ENCODE measurements around the gene MBNL1.

MBNL1 gene

DNA sequence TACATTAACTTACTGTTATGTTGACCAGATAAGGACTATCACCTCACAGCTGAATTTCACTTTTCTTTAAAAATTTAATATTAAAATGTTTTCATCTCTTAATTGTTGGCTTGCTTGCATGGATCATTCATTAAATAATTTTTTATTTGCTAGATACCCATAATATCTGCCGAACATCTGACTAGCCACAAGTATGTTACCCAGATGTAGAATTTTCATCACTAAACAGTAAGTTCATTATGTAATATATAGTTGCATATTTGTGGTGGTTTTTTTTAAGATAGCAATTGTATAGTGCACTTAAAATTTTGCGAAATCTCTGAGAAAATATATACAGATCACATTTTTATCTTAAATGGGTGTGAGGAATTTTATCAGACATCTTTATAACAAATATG is 190.4 kb downstream of the MBNL1 start:
- peaks cover 66% of the 10 kb centered on the region for H3K36me3 ChIP-seq (ENCODE audit: control insufficient read depth, insufficient read depth, low read length, severe bottlenecking)

DNA sequence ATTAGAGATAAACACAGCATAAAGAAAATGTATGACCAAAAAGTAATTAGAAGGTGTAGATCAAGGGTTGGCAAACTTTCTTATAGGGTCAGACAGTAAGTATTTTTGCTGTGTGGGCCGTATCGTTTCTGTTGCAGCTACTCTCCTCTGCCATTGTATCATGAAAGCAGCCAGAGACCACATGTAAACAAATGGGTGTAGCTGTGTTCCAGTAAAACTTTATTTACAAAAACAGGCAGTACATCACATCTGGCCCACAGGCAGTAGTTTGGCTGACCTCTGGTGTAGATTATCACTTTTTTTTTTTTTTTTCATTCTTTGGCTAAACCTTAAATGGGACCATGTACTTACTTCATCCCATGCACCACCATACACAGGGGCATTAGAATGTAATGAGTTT is 190.8 kb downstream of the MBNL1 start:
- DNase-seq (ENCODE audit: low read depth), result no peak
- Histone ChIP-seq H3K27me3 (replicated peaks; ENCODE audit: control insufficient read depth, insufficient read depth, low read length) (no peaks in the 10 kb centered on the region), H3K36me3 (ENCODE audit: control insufficient read depth, insufficient read depth, low read length, severe bottlenecking) (peaks cover 68% of the 10 kb centered on the region), H3K9ac (ENCODE audit: low read length) (no peak overlapping the region), H3K4me3 (ENCODE audit: low read length) (no peak overlapping the region), H3K9me3 (ENCODE audit: control insufficient read depth, low read length) (no peaks in the 10 kb centered on the region), H3K4me1 (ENCODE audit: control insufficient read depth, insufficient read depth, low read length) (peaks cover 33% of the 10 kb centered on the region)

More for the DNA sequence above, 190.4 kb downstream of the MBNL1 start:
- no peak for DNase-seq (ENCODE audit: low read depth)
- Histone ChIP-seq H3K9ac (ENCODE audit: low read length) (no peak overlapping the region), H3K27me3 (replicated peaks; ENCODE audit: control insufficient read depth, insufficient read depth, low read length) (no peaks in the 10 kb centered on the region), H3K4me1 (ENCODE audit: control insufficient read depth, insufficient read depth, low read length) (peaks cover 29% of the 10 kb centered on the region), H3K4me3 (ENCODE audit: low read length) (no peak overlapping the region), H3K9me3 (ENCODE audit: control insufficient read depth, low read length) (no peaks in the 10 kb centered on the region)

GRCh38 chr3:152460936-152461335 is 192.2 kb downstream of the MBNL1 start:
- peak overlapping the region; percentile 16 for H3K9ac ChIP-seq (ENCODE audit: low read length)
- H3K27me3 ChIP-seq (replicated peaks; ENCODE audit: control insufficient read depth, insufficient read depth, low read length), result no peaks in the 10 kb centered on the region
- H3K9me3 ChIP-seq (ENCODE audit: control insufficient read depth, low read length), result no peaks in the 10 kb centered on the region
- no peak for DNase-seq (ENCODE audit: low read depth)
- H3K4me3 ChIP-seq (ENCODE audit: low read length), result no peak overlapping the region
- peaks cover 73% of the 10 kb centered on the region for H3K36me3 ChIP-seq (ENCODE audit: control insufficient read depth, insufficient read depth, low read length, severe bottlenecking)
- H3K4me1 ChIP-seq (ENCODE audit: control insufficient read depth, insufficient read depth, low read length), result peaks cover 47% of the 10 kb centered on the region

DNA sequence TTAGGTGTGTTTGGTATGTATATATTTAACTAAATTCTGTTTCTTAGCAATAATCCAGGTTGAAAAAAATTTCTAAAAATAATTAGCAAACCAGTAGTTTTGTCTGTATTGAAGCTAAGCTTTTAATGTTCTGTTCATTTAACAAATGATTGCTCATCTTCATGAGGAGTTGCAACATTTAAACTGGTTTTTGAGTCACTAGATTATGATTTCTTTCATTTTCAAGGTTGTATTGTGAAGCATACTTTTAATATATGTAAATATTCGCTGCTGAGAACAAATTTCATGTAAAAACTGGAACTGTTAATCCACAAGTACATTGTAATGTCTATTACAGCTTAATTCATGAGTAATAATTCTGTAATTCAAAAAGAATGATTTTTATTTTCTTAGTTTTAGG is 192.7 kb downstream of the MBNL1 start:
- Histone ChIP-seq H3K36me3 (ENCODE audit: control insufficient read depth, insufficient read depth, low read length, severe bottlenecking) (peaks cover 73% of the 10 kb centered on the region), H3K9me3 (ENCODE audit: control insufficient read depth, low read length) (no peaks in the 10 kb centered on the region), H3K27me3 (replicated peaks; ENCODE audit: control insufficient read depth, insufficient read depth, low read length) (no peaks in the 10 kb centered on the region), H3K4me1 (ENCODE audit: control insufficient read depth, insufficient read depth, low read length) (peaks cover 52% of the 10 kb centered on the region), H3K9ac (ENCODE audit: low read length) (peak overlapping the region; percentile 16), H3K4me3 (ENCODE audit: low read length) (no peak overlapping the region)
- peak; percentile 36 for DNase-seq (ENCODE audit: low read depth)

DNA sequence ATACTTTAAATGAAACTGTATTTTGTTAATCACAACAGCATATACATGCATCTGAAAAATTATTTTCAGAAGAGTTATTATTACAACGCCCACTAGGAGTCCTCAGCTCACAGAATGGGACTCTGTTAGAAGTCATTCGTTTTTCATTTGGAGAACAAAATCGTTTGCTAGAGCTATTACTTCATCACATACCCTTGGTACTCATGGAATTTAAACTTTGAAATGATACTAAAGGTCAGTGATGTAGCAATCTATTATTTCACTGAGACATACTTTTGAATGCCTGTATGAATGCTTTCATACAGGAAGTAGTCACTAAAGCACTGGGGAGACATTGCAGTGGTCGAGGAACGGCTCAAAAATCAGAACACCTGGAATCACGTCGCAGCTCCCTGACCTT is 198.1 kb downstream of the MBNL1 start:
- Histone ChIP-seq H3K27me3 (replicated peaks; ENCODE audit: control insufficient read depth, insufficient read depth, low read length) (no peaks in the 10 kb centered on the region), H3K9ac (ENCODE audit: low read length) (no peak overlapping the region), H3K4me3 (ENCODE audit: low read length) (no peak overlapping the region), H3K4me1 (ENCODE audit: control insufficient read depth, insufficient read depth, low read length) (peaks cover 45% of the 10 kb centered on the region), H3K36me3 (ENCODE audit: control insufficient read depth, insufficient read depth, low read length, severe bottlenecking) (peaks cover 38% of the 10 kb centered on the region), H3K9me3 (ENCODE audit: control insufficient read depth, low read length) (no peaks in the 10 kb centered on the region)
- peak; percentile 88 for DNase-seq (ENCODE audit: low read depth)

DNA sequence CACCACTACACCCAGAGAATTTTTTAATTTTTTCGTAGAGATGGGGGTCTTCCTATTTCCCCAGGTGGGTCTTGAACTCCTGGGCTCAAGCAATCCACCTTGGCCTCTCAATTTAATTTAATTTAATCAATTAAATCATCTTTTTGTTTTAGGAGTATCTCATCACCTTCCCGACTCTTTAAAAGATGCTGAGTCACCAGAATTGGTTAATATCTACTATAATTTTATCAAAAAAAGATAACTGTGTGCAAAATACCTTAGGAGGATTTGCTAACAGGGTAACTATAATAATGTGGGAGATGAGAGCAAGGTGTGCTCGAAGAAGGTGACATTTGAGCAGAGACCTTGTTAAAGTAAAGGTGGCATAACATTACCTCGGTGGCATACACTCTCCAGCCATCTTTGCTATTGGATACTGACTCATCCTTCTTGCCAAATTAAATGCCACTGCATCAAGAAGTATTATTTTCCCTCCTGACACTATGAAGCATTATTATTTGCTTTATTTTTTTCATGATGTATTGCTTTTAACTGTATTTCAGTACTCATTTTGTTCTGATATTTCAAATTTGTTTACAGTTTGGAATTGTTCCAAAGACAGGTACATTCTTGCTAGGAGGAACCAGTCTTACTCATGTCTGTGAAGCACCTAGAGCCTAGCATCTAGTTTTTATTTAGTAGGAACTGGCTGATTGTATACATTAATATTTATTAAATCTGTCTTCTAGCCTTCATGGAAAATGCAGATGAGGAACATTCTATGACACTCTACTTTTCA is 200.7 kb downstream of the MBNL1 start:
- no peak overlapping the region for H3K4me3 ChIP-seq (ENCODE audit: low read length)
- peaks cover 19% of the 10 kb centered on the region for H3K36me3 ChIP-seq (ENCODE audit: control insufficient read depth, insufficient read depth, low read length, severe bottlenecking)
- no peaks in the 10 kb centered on the region for H3K9me3 ChIP-seq (ENCODE audit: control insufficient read depth, low read length)
- no peak overlapping the region for H3K9ac ChIP-seq (ENCODE audit: low read length)
- H3K27me3 ChIP-seq (replicated peaks; ENCODE audit: control insufficient read depth, insufficient read depth, low read length), result no peaks in the 10 kb centered on the region
- no peak for DNase-seq (ENCODE audit: low read depth)
- peaks cover 29% of the 10 kb centered on the region for H3K4me1 ChIP-seq (ENCODE audit: control insufficient read depth, insufficient read depth, low read length)

DNA sequence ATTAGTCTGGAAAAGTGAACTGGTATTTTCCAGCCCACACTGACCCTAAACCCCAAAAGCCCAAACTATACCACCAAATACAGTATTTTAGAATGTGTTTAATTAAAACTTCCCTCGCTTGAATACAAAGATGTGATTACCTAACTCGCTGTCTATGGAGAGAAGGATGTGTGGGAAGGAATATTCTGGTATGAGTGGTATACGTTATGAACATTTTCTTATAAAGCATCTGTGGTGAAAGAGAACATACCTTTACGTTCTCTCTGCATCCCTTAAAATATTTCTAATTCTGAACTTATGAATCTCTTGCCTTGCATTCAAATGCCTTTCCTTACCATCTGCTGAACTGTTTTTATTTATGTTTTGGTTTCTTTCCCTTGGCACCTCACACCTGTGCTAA is 201.4 kb downstream of the MBNL1 start:
- Histone ChIP-seq H3K4me1 (ENCODE audit: control insufficient read depth, insufficient read depth, low read length) (peaks cover 26% of the 10 kb centered on the region), H3K27me3 (replicated peaks; ENCODE audit: control insufficient read depth, insufficient read depth, low read length) (no peaks in the 10 kb centered on the region), H3K9me3 (ENCODE audit: control insufficient read depth, low read length) (peaks cover under 1% of the 10 kb centered on the region), H3K9ac (ENCODE audit: low read length) (no peak overlapping the region), H3K4me3 (ENCODE audit: low read length) (no peak overlapping the region), H3K36me3 (ENCODE audit: control insufficient read depth, insufficient read depth, low read length, severe bottlenecking) (peaks cover 13% of the 10 kb centered on the region)
- no peak for DNase-seq (ENCODE audit: low read depth)

GRCh38 chr3:152470893-152471292 is 202.2 kb downstream of the MBNL1 start:
- Histone ChIP-seq H3K9ac (ENCODE audit: low read length) (no peak overlapping the region), H3K9me3 (ENCODE audit: control insufficient read depth, low read length) (peaks cover 8% of the 10 kb centered on the region), H3K27me3 (replicated peaks; ENCODE audit: control insufficient read depth, insufficient read depth, low read length) (no peaks in the 10 kb centered on the region), H3K4me3 (ENCODE audit: low read length) (no peak overlapping the region), H3K4me1 (ENCODE audit: control insufficient read depth, insufficient read depth, low read length) (peaks cover 19% of the 10 kb centered on the region), H3K36me3 (ENCODE audit: control insufficient read depth, insufficient read depth, low read length, severe bottlenecking) (peaks cover 5% of the 10 kb centered on the region)
- no peak for DNase-seq (ENCODE audit: low read depth)

DNA sequence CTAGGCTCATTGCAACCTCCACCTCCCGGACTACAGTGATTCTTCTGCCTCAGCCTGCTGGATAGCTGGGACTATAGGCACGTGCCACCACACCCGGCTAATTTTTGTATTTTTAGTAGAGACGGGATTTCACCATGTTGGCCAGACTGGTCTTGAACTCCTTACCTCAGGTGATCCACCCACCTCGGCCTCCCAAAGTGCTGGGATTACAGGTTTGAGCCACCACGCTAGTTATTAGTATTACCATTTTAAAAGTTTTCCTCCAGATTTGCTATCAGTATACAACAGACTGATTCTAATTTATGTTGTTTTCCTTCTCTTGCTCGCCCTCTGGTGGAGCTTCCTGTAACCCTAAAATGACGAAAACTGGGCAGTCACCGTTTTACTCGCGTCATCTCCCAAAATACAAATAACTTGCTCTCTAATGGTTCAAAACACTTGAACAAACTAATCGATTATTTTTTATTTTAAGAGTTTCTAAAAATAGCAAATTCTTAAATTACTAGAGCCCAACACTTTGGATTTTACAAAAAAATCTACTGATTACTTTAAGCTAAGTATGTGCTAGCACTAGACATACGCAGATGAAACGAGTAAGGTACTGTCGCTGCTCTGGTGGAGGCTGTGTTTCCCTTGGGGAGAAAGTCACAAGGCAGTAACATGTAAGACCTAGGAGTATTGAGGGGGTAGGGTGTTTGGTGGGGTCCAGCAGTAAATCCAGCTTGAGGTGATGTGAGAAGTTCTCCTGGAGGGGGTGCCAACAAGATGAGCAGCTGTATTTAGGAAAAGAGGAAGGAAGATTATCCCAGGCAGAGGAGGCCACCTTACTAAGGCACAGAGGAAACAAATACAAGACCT is 203.3 kb downstream of the MBNL1 start:
- peak; percentile 87 for DNase-seq (ENCODE audit: low read depth)
- no peaks in the 10 kb centered on the region for H3K36me3 ChIP-seq (ENCODE audit: control insufficient read depth, insufficient read depth, low read length, severe bottlenecking)
- peaks cover 7% of the 10 kb centered on the region for H3K4me1 ChIP-seq (ENCODE audit: control insufficient read depth, insufficient read depth, low read length)
- H3K27me3 ChIP-seq (replicated peaks; ENCODE audit: control insufficient read depth, insufficient read depth, low read length), result no peaks in the 10 kb centered on the region
- peaks cover 8% of the 10 kb centered on the region for H3K9me3 ChIP-seq (ENCODE audit: control insufficient read depth, low read length)
- peak overlapping the region; percentile 32 for H3K9ac ChIP-seq (ENCODE audit: low read length)
- peak overlapping the region; percentile 53 for H3K4me3 ChIP-seq (ENCODE audit: low read length)

DNA sequence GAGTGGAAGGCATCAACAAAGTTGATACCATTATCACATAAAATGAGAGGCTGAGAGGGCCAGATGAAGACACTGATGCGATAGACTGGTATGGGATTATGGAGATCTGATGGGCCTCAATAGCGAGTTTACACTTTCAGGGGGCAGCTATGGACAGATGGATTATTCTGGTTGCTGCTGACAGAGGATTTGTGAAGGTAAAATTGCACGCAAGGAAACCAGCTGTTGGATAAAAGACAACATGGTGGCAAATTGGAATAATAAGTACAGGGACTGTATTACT is 203.9 kb downstream of the MBNL1 start:
- Histone ChIP-seq H3K9ac (ENCODE audit: low read length) (peak overlapping the region; percentile 32), H3K27me3 (replicated peaks; ENCODE audit: control insufficient read depth, insufficient read depth, low read length) (no peaks in the 10 kb centered on the region), H3K36me3 (ENCODE audit: control insufficient read depth, insufficient read depth, low read length, severe bottlenecking) (no peaks in the 10 kb centered on the region), H3K4me1 (ENCODE audit: control insufficient read depth, insufficient read depth, low read length) (peaks cover 6% of the 10 kb centered on the region), H3K9me3 (ENCODE audit: control insufficient read depth, low read length) (peaks cover 8% of the 10 kb centered on the region), H3K4me3 (ENCODE audit: low read length) (no peak overlapping the region)
- no peak for DNase-seq (ENCODE audit: low read depth)

DNA sequence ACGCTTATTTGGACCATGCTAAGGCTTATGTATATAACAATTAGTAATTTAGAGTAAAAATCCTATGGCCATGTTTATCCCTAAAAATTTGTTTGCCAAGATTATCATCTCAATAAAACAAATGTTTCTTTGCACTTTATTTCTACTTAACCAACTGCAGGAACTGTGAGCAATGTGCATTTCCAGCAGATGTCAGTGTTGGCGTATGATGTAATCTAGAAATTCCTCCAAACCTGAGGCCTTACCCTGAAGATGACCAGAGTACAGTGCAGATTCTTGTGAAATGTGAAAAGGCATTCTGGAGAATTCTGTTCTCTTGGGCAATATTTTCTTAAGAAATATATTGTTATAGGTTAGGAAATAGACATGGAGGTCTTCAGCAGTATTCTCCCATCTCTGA is 205.9 kb downstream of the MBNL1 start:
- peaks cover 9% of the 10 kb centered on the region for H3K9me3 ChIP-seq (ENCODE audit: control insufficient read depth, low read length)
- no peak overlapping the region for H3K9ac ChIP-seq (ENCODE audit: low read length)
- no peaks in the 10 kb centered on the region for H3K27me3 ChIP-seq (replicated peaks; ENCODE audit: control insufficient read depth, insufficient read depth, low read length)
- peaks cover 5% of the 10 kb centered on the region for H3K4me1 ChIP-seq (ENCODE audit: control insufficient read depth, insufficient read depth, low read length)
- no peak overlapping the region for H3K4me3 ChIP-seq (ENCODE audit: low read length)
- H3K36me3 ChIP-seq (ENCODE audit: control insufficient read depth, insufficient read depth, low read length, severe bottlenecking), result no peaks in the 10 kb centered on the region
- DNase-seq (ENCODE audit: low read depth), result peak; percentile 91

All from adipocyte (in vitro differentiated cells).